Activated CD8-positive, alpha-beta memory T cell treated with anti-CD3 and anti-CD28 coated beads, Interleukin-2, amount 50 U/mL, for 4 hours (primary cell): Measurements from ENCODE around the gene GSTA1.
"Not testable (repeated sequence)": the region's sequence is repeated elsewhere in the genome, so short reads cannot be mapped to it uniquely, and the experiment has no call there.

Source experiments
- DNase-seq: peaks from one replicate; pipeline ENCODE4 v3.0.0-alpha.2; 2020

The GSTA1 gene

GRCh38 chr6:52803668-52804255 is at the start of gene GSTA1:
Gene GSTA1, minus strand, starts transcription at chr6:52803816. Its CDS starts 4,549 bp downstream, at chr6:52799267.
- not testable (repeated sequence) for DNase-seq

DNA sequence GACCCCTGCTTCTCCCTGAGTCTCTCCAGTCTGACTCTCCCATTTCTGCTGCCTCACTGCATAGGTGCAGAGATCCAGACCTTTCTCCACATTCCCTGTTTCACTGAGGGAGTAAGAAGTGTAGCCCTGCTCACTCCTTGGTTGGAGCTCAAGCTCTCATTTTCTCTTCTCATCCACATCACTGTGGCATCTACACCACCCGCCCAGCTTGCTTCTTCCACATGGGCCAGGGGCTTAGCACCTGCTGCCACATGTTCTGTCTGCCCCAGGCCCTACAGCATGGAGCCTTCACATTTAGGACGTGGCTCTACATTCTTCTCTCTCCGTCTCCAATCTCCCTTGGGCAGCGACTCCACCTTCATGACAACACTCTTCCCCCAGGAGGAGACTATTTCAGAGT is 45.5 kb upstream of the GSTA1 start:
- no peak for DNase-seq

- no peak for DNase-seq
These were observed 42.4 kb upstream of the GSTA1 start for GRCh38 chr6:52846002-52846401.

- DNase-seq = no peak
These were observed 40.0 kb upstream of the GSTA1 start for GRCh38 chr6:52843605-52844004.

DNA sequence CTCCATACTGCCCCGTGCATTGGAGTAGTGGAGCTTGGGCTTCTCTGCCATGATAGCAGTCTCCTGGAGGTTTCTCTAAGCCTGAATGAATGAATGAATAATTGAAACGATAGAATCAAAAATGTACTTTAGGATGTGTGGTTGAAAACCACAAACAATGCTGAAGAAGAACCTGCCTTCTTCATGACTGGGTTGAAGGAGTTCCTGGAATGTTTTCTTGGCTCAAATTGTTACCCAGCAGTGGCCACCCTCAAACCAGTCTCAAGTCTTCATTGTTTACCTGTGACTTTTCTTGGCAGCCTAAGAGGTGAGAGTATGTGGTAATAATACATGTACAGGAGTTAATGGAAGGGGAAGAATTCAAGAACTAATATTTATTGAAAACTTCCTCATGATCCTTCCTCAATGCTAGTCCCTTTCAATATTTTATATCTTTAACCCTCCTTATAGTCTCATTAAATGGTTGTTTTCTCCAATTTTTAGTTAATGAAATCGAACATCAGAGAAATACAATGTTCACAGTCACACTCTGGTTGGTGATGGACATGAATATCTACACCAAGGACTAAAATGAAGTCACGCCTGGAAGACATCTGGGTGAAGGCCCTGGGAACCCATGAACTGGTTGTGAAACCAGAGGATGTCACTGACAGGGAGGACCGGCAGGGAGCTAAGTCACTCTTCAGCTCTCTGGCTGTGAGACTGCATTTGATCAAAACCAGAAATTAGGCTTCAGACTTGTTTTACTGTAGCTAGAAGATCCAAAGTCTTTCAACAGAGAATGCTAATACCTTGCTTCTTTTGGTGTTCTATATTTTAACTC is 37.4 kb upstream of the GSTA1 start, which contains the start of gene GSTA5:
TSS of gene GSTA5 (minus strand) at position 51 of the 823 bp plus-strand sequence.
- no peak for DNase-seq

DNA sequence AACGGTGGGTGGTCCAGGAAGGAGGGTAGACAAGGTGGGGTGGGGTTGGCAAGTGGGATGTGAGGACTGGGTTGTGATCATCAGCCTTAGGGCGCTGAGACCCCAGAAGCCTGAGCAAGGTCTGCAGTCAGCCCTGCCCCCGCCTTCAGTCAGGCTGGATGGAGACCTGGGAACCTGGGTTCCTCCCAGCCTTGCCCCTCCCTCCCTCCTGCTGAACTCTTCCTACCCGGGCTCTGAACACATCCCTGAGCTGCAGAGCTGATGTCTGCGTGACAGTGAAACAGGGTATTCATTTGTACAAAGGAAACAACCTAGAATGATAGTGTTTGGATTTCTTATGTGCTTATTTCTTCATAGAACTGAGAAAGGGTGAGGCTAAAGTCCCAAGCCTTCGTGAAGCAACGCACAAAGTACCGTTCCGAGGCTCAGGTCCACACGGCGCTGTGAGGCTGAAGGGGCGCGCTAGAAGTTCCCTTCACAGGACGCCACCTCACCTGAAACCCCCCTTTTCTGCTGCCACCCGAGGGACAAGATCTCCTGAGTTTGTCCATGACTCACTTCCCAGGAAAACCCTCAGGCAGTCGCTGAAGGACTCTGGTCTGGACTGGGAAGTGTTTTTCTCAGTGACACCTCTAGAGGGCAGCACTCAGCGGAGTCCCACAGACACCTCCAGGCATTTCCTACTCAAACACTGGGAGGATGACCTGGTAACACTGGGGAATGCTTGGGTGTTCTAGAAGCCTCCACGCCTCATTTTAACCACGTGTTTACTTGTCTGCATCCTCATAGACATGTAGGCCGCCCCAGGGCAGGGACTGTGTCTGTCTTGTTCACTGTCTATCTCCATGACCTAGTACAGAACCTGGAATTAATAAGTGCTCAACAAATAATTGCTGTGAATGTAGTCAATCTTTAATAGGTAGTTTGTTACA is 35.8 kb upstream of the GSTA1 start:
- peak; percentile 44 for DNase-seq

DNA sequence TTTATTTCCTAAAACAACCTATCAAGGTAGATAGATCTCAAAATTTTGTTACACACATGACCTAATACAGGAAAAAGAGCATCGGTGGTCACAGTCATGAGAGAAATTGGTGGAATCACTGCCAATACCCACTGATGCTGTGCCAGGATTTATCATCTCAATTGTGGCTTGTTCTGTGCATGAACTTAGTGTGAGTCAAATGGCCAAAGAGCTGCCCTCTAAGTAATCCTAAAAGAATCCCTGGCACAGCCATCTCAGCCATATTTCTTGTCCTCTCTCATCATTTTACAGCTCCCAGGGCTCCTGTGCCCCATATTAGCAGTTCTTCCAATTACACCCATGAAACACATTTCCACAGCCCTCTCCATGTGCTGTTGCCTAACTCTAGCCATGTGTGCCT is 30.9 kb upstream of the GSTA1 start:
- no peak for DNase-seq

DNA sequence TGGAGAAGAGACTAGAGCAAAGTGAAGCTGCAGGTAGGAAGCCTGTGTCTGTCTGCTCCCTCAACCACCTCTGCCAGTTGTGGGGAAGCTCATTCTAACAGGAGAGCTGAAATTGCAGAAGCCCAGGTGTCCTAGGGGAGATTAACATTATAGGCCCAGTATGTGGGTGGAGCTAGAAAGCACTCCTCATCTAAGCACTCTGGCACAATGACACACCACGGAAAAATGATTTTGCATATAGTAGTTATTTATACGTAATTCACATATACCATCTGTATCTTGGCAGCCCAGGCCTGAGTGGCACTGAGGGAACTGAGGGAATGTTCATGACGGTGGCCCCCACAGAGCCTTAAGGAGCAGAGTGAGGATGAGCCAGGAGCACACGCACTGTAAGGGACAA is 27.3 kb upstream of the GSTA1 start:
- DNase-seq = not testable (repeated sequence)

- no peak for DNase-seq
These were observed 25.6 kb upstream of the GSTA1 start for GRCh38 chr6:52829046-52829817.

GRCh38 chr6:52828621-52829020 is 25.0 kb upstream of the GSTA1 start:
- not testable (repeated sequence) for DNase-seq

DNA sequence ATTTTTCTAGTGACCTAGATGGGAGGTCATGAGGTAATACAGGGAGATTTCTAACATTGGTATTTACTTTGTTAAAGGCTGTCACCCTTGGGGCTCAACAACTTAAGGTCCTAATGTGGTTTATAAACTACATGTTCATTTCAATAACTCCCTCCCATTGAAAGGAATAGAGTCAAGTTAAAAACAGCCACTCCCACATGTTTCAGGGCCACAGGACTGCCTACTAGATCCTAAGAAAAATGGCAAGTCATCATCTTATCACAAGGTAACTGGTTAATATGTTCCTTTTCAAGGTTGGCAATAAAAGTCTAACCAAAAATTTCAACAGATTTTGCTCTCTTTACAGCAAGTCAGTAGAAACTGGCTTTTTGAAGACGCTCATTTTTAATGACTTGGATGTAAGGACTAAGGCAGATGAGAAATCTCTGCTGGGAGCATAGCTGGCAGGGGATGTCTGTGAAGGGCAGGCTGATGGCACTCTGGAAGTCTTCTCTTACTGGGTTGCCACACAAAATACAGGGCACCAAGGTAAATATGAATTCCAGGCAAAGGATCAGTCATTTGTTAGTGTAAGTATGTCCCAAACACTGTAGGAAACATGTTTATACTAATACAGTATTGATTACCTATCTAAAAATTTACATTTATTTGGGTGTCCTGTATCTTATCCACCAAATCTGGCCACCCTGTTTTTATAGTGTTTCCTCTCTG is 23.6 kb upstream of the GSTA1 start:
- not testable (repeated sequence) for DNase-seq

DNA sequence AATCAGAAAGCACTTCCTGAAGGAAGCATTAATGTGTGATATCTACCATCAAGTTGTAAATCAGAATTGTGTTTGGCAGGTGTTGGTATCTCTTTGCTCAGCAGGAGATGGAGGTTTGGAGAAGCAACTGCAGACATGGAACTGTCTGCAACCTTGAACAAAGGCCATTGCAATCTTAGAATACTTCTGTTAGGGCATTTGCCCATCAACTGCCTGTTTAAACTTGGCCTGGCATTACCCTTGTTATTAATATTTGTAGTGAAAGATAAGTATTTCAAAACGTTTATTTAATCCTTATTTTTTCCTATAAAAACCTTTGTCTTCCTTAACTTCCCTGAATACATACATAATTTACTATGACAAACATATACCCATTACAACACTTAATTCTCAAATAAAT is 22.9 kb upstream of the GSTA1 start:
- no peak for DNase-seq

- not testable (repeated sequence) for DNase-seq
These were observed 22.4 kb upstream of the GSTA1 start for GRCh38 chr6:52825900-52826459.

DNA sequence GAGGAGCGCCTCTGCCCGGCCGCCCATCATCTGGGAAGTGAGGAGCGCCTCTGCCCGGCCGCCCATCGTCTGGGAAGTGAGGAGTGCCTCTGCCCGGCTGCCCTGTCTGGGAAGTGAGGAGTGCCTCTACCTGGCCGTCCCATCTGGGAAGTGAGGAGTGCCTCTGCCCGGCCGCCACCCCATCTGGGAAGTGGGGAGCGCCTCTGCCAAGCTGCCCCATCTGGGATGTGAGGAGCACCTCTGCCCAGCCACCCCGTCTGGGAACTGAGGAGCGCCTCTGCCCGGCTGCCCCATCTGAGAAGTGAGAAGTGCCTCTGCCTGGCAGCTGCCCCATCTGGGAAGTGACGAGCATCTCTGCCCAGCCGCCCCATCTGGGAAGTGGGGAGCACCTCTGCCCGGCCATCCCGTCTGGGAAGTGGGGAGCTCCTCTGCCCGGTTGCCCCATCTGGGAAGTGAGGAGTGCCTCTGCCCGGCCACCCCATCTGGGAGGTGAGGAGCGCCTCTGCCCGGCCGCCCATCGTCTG is 21.7 kb upstream of the GSTA1 start:
- DNase-seq = not testable (repeated sequence)

GRCh38 chr6:52821842-52822241 is 18.2 kb upstream of the GSTA1 start:
- no peak for DNase-seq

DNA sequence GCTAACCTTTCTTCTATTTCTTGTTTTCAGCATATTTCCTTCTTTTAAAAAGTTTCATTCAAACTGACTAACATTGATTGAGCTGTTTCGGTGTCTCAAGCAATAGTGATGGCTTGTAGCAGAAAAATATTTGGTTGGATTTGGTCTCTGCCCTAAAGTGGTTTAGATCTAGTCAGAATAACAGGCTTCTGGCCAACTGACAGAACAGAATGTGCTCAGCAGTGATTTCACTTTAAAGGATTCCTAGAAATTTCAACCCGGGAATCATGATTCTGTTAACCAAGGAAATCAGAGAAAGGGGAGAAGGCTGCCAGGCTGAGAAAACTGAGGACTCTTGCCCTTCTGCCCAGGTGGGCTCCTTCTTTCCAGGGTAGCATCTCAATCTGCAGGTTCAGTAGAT is 16.6 kb upstream of the GSTA1 start:
- no peak for DNase-seq

- DNase-seq = peak; percentile 24
These were observed 11.8 kb upstream of the GSTA1 start for GRCh38 chr6:52815167-52816092.

GRCh38 chr6:52814545-52814944 is 10.9 kb upstream of the GSTA1 start:
- not testable (repeated sequence) for DNase-seq

DNA sequence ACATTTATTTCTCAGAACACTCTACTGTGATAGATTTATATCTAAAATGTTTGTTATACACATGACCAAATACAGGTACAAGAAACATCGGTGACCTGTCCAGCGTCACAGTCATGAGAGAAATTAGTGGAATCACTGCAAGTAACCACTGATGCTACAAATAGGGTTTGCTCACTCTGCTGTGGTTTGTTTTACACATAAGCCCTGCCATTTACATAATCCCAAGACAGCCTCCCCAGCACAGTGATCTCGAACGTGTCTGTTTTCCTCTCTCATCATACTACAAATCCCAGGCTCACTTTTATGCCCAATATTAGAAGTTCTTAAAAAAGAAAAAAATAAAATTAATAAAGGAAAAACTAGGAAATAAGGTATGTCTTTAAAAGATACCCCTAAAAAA is 6.2 kb upstream of the GSTA1 start:
- DNase-seq = not testable (repeated sequence)

GRCh38 chr6:52808660-52809059 is 5.0 kb upstream of the GSTA1 start:
- DNase-seq = no peak
